GM18867 (cell line): ENCODE results near the gene MATN3.

Experiments
- ATAC-seq: cut with Tn5 transposase; IDR thresholded peaks from one replicate; pipeline ENCODE4 v1.9.1; 2021; ENCODE audit warnings: mild to moderate bottlenecking, moderate library complexity; ENCODE audit not compliant: unreplicated experiment

The MATN3 gene

GRCh38 chr2:19942199-19942598 lies 70.3 kb downstream of the MATN3 start:
- no peak for ATAC-seq
